ENCODE results near the gene HCN3. TPM values are rescaled to one million over a fixed set of nuclear protein-coding genes. Genes with fewer than 3 reads are reported as not detected.

Gene HCN3
- total and polyA plus RNA-seq, 2 of the 13 experiments (the other 11 are each of a cell fraction or from before 2014, with no cell fraction given): 2.4 to 10.2 TPM

- TF ChIP-seq KIAA2018 (CRISPR knock-in tag; IDR thresholded peaks at IDR 0.05; ENCODE audit: borderline replicate concordance) (no peak), ZMYM2 (CRISPR knock-in tag; IDR thresholded peaks at IDR 0.05) (0 out of 2 replicates have a peak, but pooled peaks have one; percentile 31), CENPX (CRISPR knock-in tag; IDR thresholded peaks at IDR 0.05) (no peak), ZNF207 (IDR thresholded peaks at IDR 0.05; ENCODE audit: borderline replicate concordance) (no peak), ARID5B (CRISPR knock-in tag; IDR thresholded peaks at IDR 0.05) (peak; percentile 42; the same call in 1 of the 2 replicates), SRSF9 (IDR thresholded peaks at IDR 0.05; ENCODE audit: borderline replicate concordance, insufficient read depth, low read depth, low read length, poor library complexity, severe bottlenecking) (no peak), REL (CRISPR knock-in tag; conservative IDR thresholded peaks at IDR 0.05) (peak; percentile 83; the same call in 1 of the 2 replicates), ZBTB39 (CRISPR knock-in tag; IDR thresholded peaks at IDR 0.05) (no peak), XRCC5 (optimal IDR thresholded peaks at IDR 0.05; ENCODE audit: low read length) (peak; percentile 54), MAFG (CRISPR knock-in tag; IDR thresholded peaks at IDR 0.05) (no peak), GPBP1L1 (CRISPR knock-in tag; IDR thresholded peaks at IDR 0.05) (no peak)
Observed at GRCh38 chr1:155273343-155274245, 3.7 kb upstream of the HCN3 start, which contains the start of gene CLK2 (continued).
